HG02870 (cell line): ENCODE data around the gene BORCS6.
"Not testable (repeated sequence)": the region's sequence is repeated elsewhere in the genome, so short reads cannot be mapped to it uniquely, and the experiment has no call there.

Source experiments
- ATAC-seq: cut with Tn5 transposase; IDR thresholded peaks from one replicate; pipeline ENCODE4 v1.9.1; 2021; ENCODE audit warnings: mild to moderate bottlenecking, moderate library complexity; ENCODE audit not compliant: unreplicated experiment

Gene BORCS6

GRCh38 chr17:8175795-8176196, 14.2 kb downstream of the BORCS6 start:
- peak; percentile 1 for ATAC-seq

GRCh38 chr17:8173871-8174322, 16.1 kb downstream of the BORCS6 start:
- ATAC-seq, result no peak

- ATAC-seq, result peak; percentile 68
These were observed 16.7 kb downstream of the BORCS6 start for GRCh38 chr17:8173056-8173870.

- not testable (repeated sequence) for ATAC-seq
These were observed 19.8 kb downstream of the BORCS6 start for GRCh38 chr17:8170186-8170585.

GRCh38 chr17:8167526-8167925, 22.5 kb downstream of the BORCS6 start:
- ATAC-seq, result no peak

GRCh38 chr17:8166731-8167130, 23.2 kb downstream of the BORCS6 start:
- no peak for ATAC-seq

GRCh38 chr17:8164815-8165131, 25.2 kb downstream of the BORCS6 start:
- no peak for ATAC-seq

GRCh38 chr17:8163978-8164814, 25.8 kb downstream of the BORCS6 start:
- no peak for ATAC-seq

- no peak for ATAC-seq
These were observed 26.7 kb downstream of the BORCS6 start for GRCh38 chr17:8162997-8163977.

GRCh38 chr17:8162233-8162996, 27.6 kb downstream of the BORCS6 start, which contains the start of gene VAMP2:
VAMP2 (minus strand) TSS chr17:8162948; CDS start chr17:8162879, 69 bp downstream.
- no peak for ATAC-seq

GRCh38 chr17:8161289-8162232, 28.4 kb downstream of the BORCS6 start:
- ATAC-seq, result no peak

- ATAC-seq, result no peak
These were observed 29.2 kb downstream of the BORCS6 start for GRCh38 chr17:8160741-8161221.

GRCh38 chr17:8160224-8160577, 29.8 kb downstream of the BORCS6 start:
- ATAC-seq, result no peak

- ATAC-seq, result no peak
These were observed 30.3 kb downstream of the BORCS6 start for GRCh38 chr17:8159459-8160223.

- ATAC-seq, result no peak
These were observed 31.0 kb downstream of the BORCS6 start for GRCh38 chr17:8159032-8159400.

GRCh38 chr17:8158267-8159031, 31.5 kb downstream of the BORCS6 start:
- ATAC-seq, result no peak

GRCh38 chr17:8156246-8156992, 33.6 kb downstream of the BORCS6 start:
- ATAC-seq, result peak; percentile 79
